ACHN (cell line): ENCODE measurements around the gene NBEA.
"Not testable (repeated sequence)": the region's sequence is repeated elsewhere in the genome, so short reads cannot be mapped to it uniquely, and the experiment has no call there.

Source experiments
- DNase-seq: peaks from one replicate; pipeline ENCODE4 v3.0.0-alpha.2; 2015
- in situ Hi-C: cut with HindIII; loops from 2 replicates; pipeline ENCODE4 v1.10.0; 2017; ENCODE audit warnings: low sequenced_read_pairs, low pct_ligation_motif_present, low pct_unique_long_range_greater_than_20kb

Gene NBEA

GRCh38 chr13:34941835-34942731 is at the start of gene NBEA:
TSS of gene NBEA (plus strand) at chr13:34942270. CDS start at chr13:34942821, 551 bp downstream.
- in situ Hi-C loops, result no loop called here
- peak; percentile 64 for DNase-seq

GRCh38 chr13:34894756-34895155 is 47.3 kb upstream of the NBEA start:
- in situ Hi-C loops, result no loop called here
- no peak for DNase-seq

- in situ Hi-C loops, result no loop called here
Measured at GRCh38 chr13:34897220-34897619, 44.9 kb upstream of the NBEA start.

GRCh38 chr13:34899888-34900287 is 42.2 kb upstream of the NBEA start:
- in situ Hi-C loops, result no loop called here
- DNase-seq, result no peak

More at GRCh38 chr13:34897220-34897619, 44.9 kb upstream of the NBEA start:
- no peak for DNase-seq

GRCh38 chr13:34900288-34900739 is 41.8 kb upstream of the NBEA start:
- in situ Hi-C loops, result no loop called here

GRCh38 chr13:34901572-34901971 is 40.5 kb upstream of the NBEA start:
- no peak for DNase-seq
- in situ Hi-C loops, result no loop called here

More at GRCh38 chr13:34900288-34900739, 41.8 kb upstream of the NBEA start:
- DNase-seq, result no peak

GRCh38 chr13:34911159-34911558 is 30.9 kb upstream of the NBEA start:
- in situ Hi-C loops, result no loop called here
- DNase-seq, result no peak

- DNase-seq, result peak; percentile 6
- in situ Hi-C loops, result no loop called here
Measured at GRCh38 chr13:34913040-34913439, 29.0 kb upstream of the NBEA start.

GRCh38 chr13:34914416-34914815 is 27.7 kb upstream of the NBEA start:
- DNase-seq, result no peak
- in situ Hi-C loops, result no loop called here

- peak; percentile 47 for DNase-seq
- in situ Hi-C loops, result no loop called here
Measured at GRCh38 chr13:34926508-34926907, 15.6 kb upstream of the NBEA start.

GRCh38 chr13:34928676-34929075 is 13.4 kb upstream of the NBEA start:
- in situ Hi-C loops, DNase-seq: not testable (repeated sequence)

GRCh38 chr13:34931572-34931971 is 10.5 kb upstream of the NBEA start:
- in situ Hi-C loops, result no loop called here
- no peak for DNase-seq

GRCh38 chr13:34933349-34933748 is 8.7 kb upstream of the NBEA start:
- in situ Hi-C loops, result no loop called here
- no peak for DNase-seq

GRCh38 chr13:34933786-34934185 is 8.3 kb upstream of the NBEA start:
- in situ Hi-C loops, result no loop called here

GRCh38 chr13:34935841-34936240 is 6.2 kb upstream of the NBEA start:
- in situ Hi-C loops, result no loop called here
- no peak for DNase-seq

More at GRCh38 chr13:34933786-34934185, 8.3 kb upstream of the NBEA start:
- no peak for DNase-seq

- in situ Hi-C loops, result no loop called here
- no peak for DNase-seq
Measured at GRCh38 chr13:34939771-34940170, 2.3 kb upstream of the NBEA start.

GRCh38 chr13:34941436-34941834 is 635 bp upstream of the NBEA start:
- in situ Hi-C loops, result no loop called here
- no peak for DNase-seq

GRCh38 chr13:34942732-34943435 is 814 bp downstream of the NBEA start:
- DNase-seq, result peak; percentile 4
- in situ Hi-C loops, result no loop called here

GRCh38 chr13:34943436-34944273 is 1.6 kb downstream of the NBEA start:
- DNase-seq, result no peak
- in situ Hi-C loops, result no loop called here
